ENCODE results near the gene PCMTD2. TPM values are rescaled to one million over a fixed set of nuclear protein-coding genes. Genes with fewer than 3 reads are reported as not detected.

The PCMTD2 gene
- total and polyA plus RNA-seq, 8 donors, result 14.1 to 107 (median 39.2) TPM

DNA sequence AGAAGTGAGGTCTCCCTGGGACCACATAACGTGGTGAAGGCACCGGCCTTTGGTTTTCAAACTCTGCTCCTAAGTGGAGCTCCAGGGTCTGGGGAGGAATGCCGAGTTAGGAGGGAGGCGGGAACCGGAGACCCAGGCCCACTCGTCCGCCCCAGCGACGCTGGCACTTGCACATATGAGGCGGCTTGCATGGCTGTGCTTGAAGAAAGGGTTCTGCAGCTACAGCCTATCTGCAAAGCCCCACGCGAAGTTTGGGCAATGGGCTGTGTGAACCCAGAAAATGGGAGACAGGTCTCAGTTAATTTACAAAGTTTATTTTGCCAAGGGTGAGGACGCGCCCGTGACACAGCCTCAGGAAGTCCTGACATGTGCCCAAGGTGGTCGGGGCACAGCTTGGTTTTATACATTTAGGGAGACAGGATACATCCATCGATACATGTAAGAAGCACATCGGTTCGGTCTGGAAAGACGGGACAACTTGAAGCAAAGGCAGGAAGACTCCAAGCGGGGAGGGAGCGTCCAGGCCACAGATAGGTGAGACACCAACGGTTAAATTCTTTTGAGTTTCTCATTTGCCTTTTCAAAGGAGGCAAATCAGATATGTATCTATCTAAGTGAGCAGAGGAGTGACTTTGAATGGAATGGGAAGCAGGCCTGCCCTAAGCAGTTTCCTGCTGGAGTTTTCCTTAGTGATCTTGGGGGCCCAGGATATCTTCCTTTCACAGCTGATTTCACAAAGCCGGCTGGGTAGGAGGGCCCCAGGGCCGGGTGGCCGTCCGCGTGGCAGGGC lies 782 bp upstream of the PCMTD2 start:
- DNase-seq, result no peak
- no peaks in the 10 kb centered on the region for H3K36me3 ChIP-seq
- intact Hi-C loops (cut with DNase I; ENCODE audit: low total_unique reads), result no loop called here
- H3K27me3 ChIP-seq, result peaks cover 0 to 17% (median 0%) of the 10 kb centered on the region in 3 donors
- H3K27ac ChIP-seq, result peak overlapping the region; percentile 82 to 91 (median 88)
- H3K4me1 ChIP-seq, result peaks cover 15 to 36% (median 21%) of the 10 kb centered on the region in 4 donors
- no peak for TF ChIP-seq POLR2AphosphoS5 (IDR thresholded peaks at IDR 0.05)
- no peak for TF ChIP-seq POLR2A (IDR thresholded peaks at IDR 0.05)
- TF ChIP-seq, protein P1, sequence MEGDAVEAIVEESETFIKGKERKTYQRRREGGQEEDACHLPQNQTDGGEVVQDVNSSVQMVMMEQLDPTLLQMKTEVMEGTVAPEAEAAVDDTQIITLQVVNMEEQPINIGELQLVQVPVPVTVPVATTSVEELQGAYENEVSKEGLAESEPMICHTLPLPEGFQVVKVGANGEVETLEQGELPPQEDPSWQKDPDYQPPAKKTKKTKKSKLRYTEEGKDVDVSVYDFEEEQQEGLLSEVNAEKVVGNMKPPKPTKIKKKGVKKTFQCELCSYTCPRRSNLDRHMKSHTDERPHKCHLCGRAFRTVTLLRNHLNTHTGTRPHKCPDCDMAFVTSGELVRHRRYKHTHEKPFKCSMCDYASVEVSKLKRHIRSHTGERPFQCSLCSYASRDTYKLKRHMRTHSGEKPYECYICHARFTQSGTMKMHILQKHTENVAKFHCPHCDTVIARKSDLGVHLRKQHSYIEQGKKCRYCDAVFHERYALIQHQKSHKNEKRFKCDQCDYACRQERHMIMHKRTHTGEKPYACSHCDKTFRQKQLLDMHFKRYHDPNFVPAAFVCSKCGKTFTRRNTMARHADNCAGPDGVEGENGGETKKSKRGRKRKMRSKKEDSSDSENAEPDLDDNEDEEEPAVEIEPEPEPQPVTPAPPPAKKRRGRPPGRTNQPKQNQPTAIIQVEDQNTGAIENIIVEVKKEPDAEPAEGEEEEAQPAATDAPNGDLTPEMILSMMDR (IDR thresholded peaks at IDR 0.05), result no peak
- TF ChIP-seq EP300 (IDR thresholded peaks at IDR 0.05), result no peak
- H3K4me3 ChIP-seq, result peak overlapping the region; percentile 77 to 96 (median 93)
- 76 to 80% (median 78%) methylated on average over 27 to 28 of the region's 28 CpGs for whole genome bisulfite sequencing, 5 donors
- H3K9me3 ChIP-seq, result no peaks in the 10 kb centered on the region

DNA sequence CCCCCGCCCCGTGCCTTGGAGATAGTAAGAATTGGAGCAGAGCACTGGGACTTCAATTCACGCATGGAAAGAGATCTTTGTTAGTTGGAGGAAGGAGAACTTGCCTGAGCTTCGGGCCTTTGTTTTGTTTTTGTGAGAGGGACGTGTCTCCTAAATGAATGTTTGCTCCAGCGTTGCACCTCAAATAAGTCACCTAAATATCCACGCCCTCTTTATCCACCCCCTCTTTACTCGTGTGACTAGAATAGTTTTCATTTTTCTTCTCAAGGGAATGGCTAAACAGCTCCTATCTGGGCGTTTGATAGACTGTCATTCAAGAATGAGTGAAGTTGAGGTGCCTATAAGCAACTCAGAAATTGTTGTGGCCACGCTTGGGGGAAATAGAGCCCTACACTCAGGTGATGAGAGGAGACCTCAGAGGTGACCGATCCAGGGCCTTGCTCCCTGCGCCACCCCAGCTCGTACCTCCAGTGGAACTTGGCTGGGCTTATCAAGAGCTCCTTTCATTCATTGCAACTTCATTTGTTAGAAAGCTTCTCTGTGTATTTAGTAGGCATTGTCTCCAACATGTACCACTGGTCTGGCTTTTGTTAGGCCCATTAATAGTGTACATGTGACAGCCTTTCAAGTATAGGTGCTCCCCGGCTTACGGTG lies 861 bp downstream of the PCMTD2 start:
- WGBS, 5 donors, result 12 to 18% (median 17%) methylated on average over 15 of the region's 15 CpGs
- no peak for DNase-seq
- peak overlapping the region in 4 of 5 donors; percentile 82 to 91 (median 88) for H3K27ac ChIP-seq

DNA sequence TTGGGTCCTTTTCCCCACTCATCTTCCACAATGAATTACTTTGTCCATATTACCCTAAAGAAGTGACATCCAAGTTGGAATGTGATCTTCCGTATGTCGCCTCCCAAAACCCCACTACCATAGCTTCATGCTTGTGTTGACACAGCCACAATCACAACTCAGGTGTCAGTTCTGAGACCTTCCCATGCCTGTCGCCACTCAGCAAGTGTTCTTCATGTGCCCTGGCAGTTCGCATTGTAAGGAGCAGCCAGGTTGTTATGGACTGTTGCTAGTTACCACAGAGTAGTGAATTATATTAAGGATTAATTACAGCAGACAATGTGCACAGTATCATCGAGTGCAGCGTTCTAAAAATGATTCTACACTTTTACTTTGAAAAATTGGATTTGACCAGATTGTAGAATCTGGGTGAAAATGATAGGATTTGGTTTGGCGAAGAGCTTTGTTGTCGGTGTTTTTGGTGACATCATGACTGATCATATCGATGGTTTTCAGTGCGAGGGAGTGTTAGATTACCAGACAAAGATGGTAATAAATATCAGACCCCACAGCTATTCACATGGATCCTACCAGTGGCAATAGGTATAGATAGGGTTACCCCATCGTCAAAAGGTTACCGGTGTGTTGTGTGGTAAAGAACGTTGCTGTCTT lies 1.7 kb downstream of the PCMTD2 start:
- no peak for DNase-seq
- TF ChIP-seq POLR2AphosphoS5 (IDR thresholded peaks at IDR 0.05), result no peak
- TF ChIP-seq EP300 (IDR thresholded peaks at IDR 0.05), result no peak
- TF ChIP-seq, protein P1 (IDR thresholded peaks at IDR 0.05), result no peak
- no peak for TF ChIP-seq POLR2A (IDR thresholded peaks at IDR 0.05)
- H3K9me3 ChIP-seq, result no peaks in the 10 kb centered on the region
- no peak overlapping the region for H3K27ac ChIP-seq
- H3K36me3 ChIP-seq, result peaks cover 0 to 2% (median 0%) of the 10 kb centered on the region in 4 donors
- H3K4me3 ChIP-seq, result peak overlapping the region in 2 of 4 donors; percentile 77 to 95
- peaks cover 16 to 50% (median 35%) of the 10 kb centered on the region in 4 donors for H3K4me1 ChIP-seq
- intact Hi-C loops (cut with DNase I; ENCODE audit: low total_unique reads), result no loop called here
- 88 to 93% (median 91%) methylated on average over 13 of the region's 13 CpGs for WGBS, 5 donors
- H3K27me3 ChIP-seq, result peaks cover 0 to 10% (median 0%) of the 10 kb centered on the region in 3 donors

More for the DNA sequence above, 861 bp downstream of the PCMTD2 start:
- peaks cover 16 to 50% (median 35%) of the 10 kb centered on the region in 4 donors for H3K4me1 ChIP-seq
- no peak for TF ChIP-seq POLR2A (IDR thresholded peaks at IDR 0.05)
- TF ChIP-seq, protein P1 (IDR thresholded peaks at IDR 0.05), result no peak
- no peak for TF ChIP-seq EP300 (IDR thresholded peaks at IDR 0.05)
- no peak for TF ChIP-seq POLR2AphosphoS5 (IDR thresholded peaks at IDR 0.05)
- intact Hi-C loops (cut with DNase I; ENCODE audit: low total_unique reads), result no loop called here
- no peaks in the 10 kb centered on the region for H3K36me3 ChIP-seq
- peak overlapping the region; percentile 77 to 96 (median 93) for H3K4me3 ChIP-seq
- H3K9me3 ChIP-seq, result no peaks in the 10 kb centered on the region
- H3K27me3 ChIP-seq, result peaks cover 0 to 17% (median 0%) of the 10 kb centered on the region in 3 donors

Data from stomach (tissue), 9 donors.